Kidney (tissue), 14 donors: ENCODE measurements around the gene GABRA6. TPM values are rescaled to one million over a fixed set of nuclear protein-coding genes. Genes with fewer than 3 reads are reported as not detected.

Source experiments
- DNase-seq, 5 donors: peaks; one replicate each; pipeline ENCODE4 v3.0.0-alpha.2; 2013 to 2020
- FAIRE-seq: peaks from 2 replicates; lab custom pipeline; 2012; peaks lifted over from hg19 to GRCh38; lab: Jason Lieb, UNC
- H3K27ac ChIP-seq, 2 donors: one replicate each; pipeline ENCODE4 v1.7.0; 2013; ENCODE audit warnings: low read depth in 2 of 2, low read length in 2 of 2, inconsistent platforms in 1 of 2
- H3K27me3 ChIP-seq: one replicate; pipeline ENCODE4 v1.7.1; 2013; ENCODE audit warnings: low read length, inconsistent platforms; ENCODE audit not compliant: control insufficient read depth, insufficient read depth
- H3K36me3 ChIP-seq, 3 donors: one replicate each; pipeline versions ENCODE4 v1.7.0 to v1.7.1; 2013; ENCODE audit warnings: low read length in 3 of 3, control low read depth in 1 of 3, inconsistent platforms in 1 of 3; ENCODE audit not compliant: insufficient read depth in 3 of 3, control insufficient read depth in 2 of 3
- H3K4me1 ChIP-seq, 3 donors: one replicate each; pipeline versions ENCODE4 v1.7.0 to v1.7.1; 2013; ENCODE audit warnings: low read length in 3 of 3, inconsistent platforms in 1 of 3, low read depth in 1 of 3; ENCODE audit not compliant: control insufficient read depth in 2 of 3, insufficient read depth in 2 of 3
- H3K4me3 ChIP-seq, 3 donors: one replicate each; pipeline versions ENCODE4 v1.7.0 to v1.8.1; 2013; ENCODE audit warnings: low read length in 3 of 3, control low read depth in 1 of 3, inconsistent platforms in 1 of 3
- H3K9ac ChIP-seq, 3 donors: one replicate each; pipeline versions ENCODE4 v1.7.0 to v1.7.1; 2013; ENCODE audit warnings: low read length in 3 of 3, control low read depth in 1 of 3, inconsistent platforms in 1 of 3
- H3K9me3 ChIP-seq, 3 donors: one replicate each; pipeline versions ENCODE4 v1.7.0 to v1.7.1; 2013; ENCODE audit warnings: low read length in 3 of 3, control low read depth in 1 of 3, inconsistent platforms in 1 of 3; ENCODE audit not compliant: control insufficient read depth in 2 of 3, insufficient read depth in 1 of 3
- CTCF ChIP-seq: IDR thresholded peaks from 3 replicates; pipeline ENCODE4 v1.5.1; 2012; ENCODE audit warnings: mild to moderate bottlenecking, moderate library complexity, borderline replicate concordance; ENCODE audit not compliant: insufficient read depth; ENCODE audit errors: extremely low read depth
- intact Hi-C: fragments of 100-400 bp; cut with DNase I; formaldehyde crosslinking; loops from one replicate; pipeline ENCODE4 v1.11.1; 2022
- polyA plus RNA-seq: library from polyadenylated mRNA; stranded (reverse); fragments of 350-450 nt; fragmentation: Illumina TruSeq; extraction: RNeasy Lipid Tissue Mini Kit (QIAGEN cat#74804); gene quantifications from one replicate; pipeline ENCODE4 v1.2.3, GENCODE V29; 2014; ENCODE audit warnings: low read depth, low replicate concordance; ENCODE audit not compliant: insufficient read depth
- total RNA-seq: library from RNA; stranded (reverse); fragmentation: NEBNext Ultra II Directional; extraction: Animal tissue kit (Norgen Biotek cat#: 25700); gene quantifications from one replicate; pipeline ENCODE4 v1.2.1, GENCODE V29; 2021
- donor health status: control.
- donor health status: control.
- donor health status: control.
- donor health status: control.
- donor health status: control.
- donor health status: DM: yes; HTN: yes; CAD: no.
- donor health status: Normal renal cell carcinoma (clear cell type).

GABRA6 gene
- total and polyA plus RNA-seq, 2 donors from 2014 or later: not detected

GRCh38 chr5:161734741-161735140, 49.2 kb downstream of the GABRA6 start:
- no peaks in the 10 kb centered on the region for H3K27me3 ChIP-seq
- no peaks in the 10 kb centered on the region for H3K36me3 ChIP-seq
- FAIRE-seq: no peak
- no peak for DNase-seq
- no peak overlapping the region for H3K4me3 ChIP-seq
- TF ChIP-seq CTCF: no peak
- no peaks in the 10 kb centered on the region for H3K9me3 ChIP-seq
- H3K9ac ChIP-seq: no peak overlapping the region
- intact Hi-C loops: no loop called here
- H3K4me1 ChIP-seq: no peaks in the 10 kb centered on the region
- no peak overlapping the region for H3K27ac ChIP-seq

DNA sequence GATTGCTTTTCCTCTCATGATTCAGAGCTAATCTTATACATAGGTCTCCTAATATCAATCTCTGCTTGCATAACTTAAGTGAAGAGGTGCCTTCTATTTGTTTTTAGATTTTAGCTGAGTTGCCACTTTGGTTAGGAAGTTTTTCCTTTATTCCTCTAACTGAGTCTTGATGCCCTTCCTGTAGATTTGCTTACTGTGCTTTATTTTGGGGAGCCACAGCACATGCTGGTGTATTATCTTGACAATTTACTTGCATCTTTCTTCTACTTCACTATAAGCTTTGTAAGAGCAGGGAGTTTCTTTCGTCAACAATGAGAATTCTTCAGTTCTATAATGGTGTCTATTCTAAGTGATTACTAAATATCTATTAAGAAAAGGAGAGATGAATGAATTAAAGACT, 54.9 kb downstream of the GABRA6 start:
- TF ChIP-seq CTCF: no peak
- no peak overlapping the region for H3K9ac ChIP-seq
- H3K4me1 ChIP-seq: no peaks in the 10 kb centered on the region
- H3K36me3 ChIP-seq: no peaks in the 10 kb centered on the region
- DNase-seq (no peak), FAIRE-seq (no peak)
- H3K4me3 ChIP-seq: no peak overlapping the region
- intact Hi-C loops: no loop called here
- no peak overlapping the region for H3K27ac ChIP-seq
- no peaks in the 10 kb centered on the region for H3K27me3 ChIP-seq
- H3K9me3 ChIP-seq: no peaks in the 10 kb centered on the region

DNA sequence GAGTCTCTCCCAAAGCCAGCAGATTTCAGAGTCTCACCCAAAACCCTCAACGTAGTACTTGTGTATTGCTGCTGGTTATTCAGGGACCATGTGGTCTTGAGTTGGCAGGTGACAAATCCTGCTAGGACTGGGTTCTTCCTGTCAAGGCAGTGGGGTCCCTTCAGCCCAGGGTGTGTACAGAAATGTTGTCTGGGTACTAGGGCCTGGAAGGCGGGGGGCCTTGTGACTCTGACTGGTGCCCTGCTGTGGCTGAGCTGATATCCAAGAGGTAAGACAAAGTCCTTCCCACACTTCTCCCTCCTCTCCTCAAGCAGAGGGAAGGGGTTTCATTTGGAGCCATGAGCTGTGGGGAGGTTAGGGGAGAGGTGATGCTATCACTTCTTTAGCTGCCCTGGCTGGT, 58.8 kb downstream of the GABRA6 start:
- FAIRE-seq (no peak), DNase-seq (peak in 1 of 5 donors; percentile 23)
- H3K27ac ChIP-seq: no peak overlapping the region
- H3K9ac ChIP-seq: no peak overlapping the region
- no peaks in the 10 kb centered on the region for H3K36me3 ChIP-seq
- H3K4me3 ChIP-seq: no peak overlapping the region
- no peaks in the 10 kb centered on the region for H3K27me3 ChIP-seq
- H3K4me1 ChIP-seq: no peaks in the 10 kb centered on the region
- intact Hi-C loops: no loop called here
- TF ChIP-seq CTCF: no peak
- H3K9me3 ChIP-seq: peaks cover 0 to 2% (median 0%) of the 10 kb centered on the region in 3 donors

GRCh38 chr5:161745392-161745791, 59.9 kb downstream of the GABRA6 start:
- Histone ChIP-seq H3K4me1 (no peaks in the 10 kb centered on the region), H3K27ac (no peak overlapping the region), H3K4me3 (no peak overlapping the region), H3K36me3 (no peaks in the 10 kb centered on the region), H3K27me3 (no peaks in the 10 kb centered on the region), H3K9me3 (peaks cover 0 to 2% (median 0%) of the 10 kb centered on the region in 3 donors), H3K9ac (no peak overlapping the region)
- DNase-seq: no peak
- TF ChIP-seq CTCF: no peak
- no peak for FAIRE-seq
- intact Hi-C loops: no loop called here
